Measurements from ENCODE around the gene TEX261. TPM values are rescaled to one million over a fixed set of nuclear protein-coding genes. Genes with fewer than 3 reads are reported as not detected.
A peak's percentile ranks its signal among the peaks of the same experiment; 100 is the strongest.

TEX261 gene
- total RNA-seq, 4 donors from 2014 or later: 13.2 to 35.1 (median 30.3) TPM

- DNase-seq: peak in 2 of 3 donors; percentile 27 to 52
- Histone ChIP-seq H3K27ac (peak overlapping the region; percentile 83 to 89 (median 84)), H3K27me3 (no peaks in the 10 kb centered on the region), H3K9me3 (no peaks in the 10 kb centered on the region), H3K36me3 (peaks cover 0 to 30% (median 0%) of the 10 kb centered on the region in 3 donors), H3K4me1 (peaks cover 0 to 20% (median 8%) of the 10 kb centered on the region in 4 donors), H3K4me3 (peak overlapping the region; percentile 92 to 100 (median 96))
- no peak for TF ChIP-seq POLR2A (IDR thresholded peaks at IDR 0.05)
- no peak for TF ChIP-seq CTCF (IDR thresholded peaks at IDR 0.05)
Measured at GRCh38 chr2:70994009-70994698, 519 bp downstream of the TEX261 start.

GRCh38 chr2:70992945-70993853 lies 1.5 kb downstream of the TEX261 start:
- no peaks in the 10 kb centered on the region for H3K9me3 ChIP-seq
- H3K27ac ChIP-seq: no peak overlapping the region
- peaks cover 0 to 39% (median 0%) of the 10 kb centered on the region in 3 donors for H3K36me3 ChIP-seq
- H3K4me3 ChIP-seq: peak overlapping the region; percentile 92 to 100 (median 96)
- no peak for DNase-seq
- peaks cover 0 to 20% (median 8%) of the 10 kb centered on the region in 4 donors for H3K4me1 ChIP-seq
- TF ChIP-seq CTCF (IDR thresholded peaks at IDR 0.05): no peak
- TF ChIP-seq POLR2A (IDR thresholded peaks at IDR 0.05): no peak
- no peaks in the 10 kb centered on the region for H3K27me3 ChIP-seq

GRCh38 chr2:70991742-70992141 lies 2.9 kb downstream of the TEX261 start:
- no peak for DNase-seq
- Histone ChIP-seq H3K4me1 (peaks cover 0 to 20% (median 8%) of the 10 kb centered on the region in 4 donors), H3K4me3 (no peak overlapping the region), H3K36me3 (peaks cover 0 to 54% (median 0%) of the 10 kb centered on the region in 3 donors), H3K27me3 (no peaks in the 10 kb centered on the region), H3K9me3 (no peaks in the 10 kb centered on the region), H3K27ac (no peak overlapping the region)
- TF ChIP-seq CTCF (IDR thresholded peaks at IDR 0.05) (no peak), POLR2A (IDR thresholded peaks at IDR 0.05) (no peak)

- peaks cover 0 to 20% (median 8%) of the 10 kb centered on the region in 4 donors for H3K4me1 ChIP-seq
- H3K4me3 ChIP-seq: no peak overlapping the region
- no peak for DNase-seq
- no peaks in the 10 kb centered on the region for H3K27me3 ChIP-seq
- peaks cover 0 to 58% (median 0%) of the 10 kb centered on the region in 3 donors for H3K36me3 ChIP-seq
- no peaks in the 10 kb centered on the region for H3K9me3 ChIP-seq
- no peak for TF ChIP-seq POLR2A (IDR thresholded peaks at IDR 0.05)
- TF ChIP-seq CTCF (IDR thresholded peaks at IDR 0.05): no peak
- H3K27ac ChIP-seq: no peak overlapping the region
Measured at GRCh38 chr2:70991142-70991541, 3.5 kb downstream of the TEX261 start.

GRCh38 chr2:70990216-70990615 lies 4.5 kb downstream of the TEX261 start:
- TF ChIP-seq CTCF (IDR thresholded peaks at IDR 0.05) (no peak), POLR2A (IDR thresholded peaks at IDR 0.05) (no peak)

More at GRCh38 chr2:70990216-70990615, 4.5 kb downstream of the TEX261 start:
- no peak overlapping the region for H3K4me3 ChIP-seq
- H3K27ac ChIP-seq: no peak overlapping the region
- peaks cover 0 to 58% (median 0%) of the 10 kb centered on the region in 3 donors for H3K36me3 ChIP-seq
- H3K4me1 ChIP-seq: peaks cover 0 to 14% (median 8%) of the 10 kb centered on the region in 4 donors
- H3K9me3 ChIP-seq: no peaks in the 10 kb centered on the region
- no peak for DNase-seq
- H3K27me3 ChIP-seq: no peaks in the 10 kb centered on the region

All from Peyer's patch (tissue), 4 donors.